SU-DHL-6 (cell line): ENCODE data around the gene CDH13.

Experiments
- CTCF ChIP-seq: fragments of 200-600 bp; sonication (generic); IDR thresholded peaks from one replicate; pipeline ENCODE4 v1.5.1; 2017; ENCODE audit warnings: antibody characterized with exemption, mild to moderate bottlenecking, low read length, moderate library complexity; ENCODE audit not compliant: insufficient read depth, poor library complexity, severe bottlenecking
- EZH2phosphoT487 ChIP-seq: fragments of 200-600 bp; sonication (generic), shearing (Covaris generic); conservative IDR thresholded peaks from 2 replicates; pipeline ENCODE4 v1.6.1; 2018; ENCODE audit warnings: mild to moderate bottlenecking, antibody characterized with exemption, low read length, moderate library complexity, mixed read lengths

GRCh38 chr16:83270640-83271039, 643.9 kb downstream of the CDH13 start:
- TF ChIP-seq CTCF = no peak
- no peak for TF ChIP-seq EZH2phosphoT487
